Loucy (cell line): Measurements from ENCODE around the gene STXBP4.
"Not testable (repeated sequence)": the region's sequence is repeated elsewhere in the genome, so short reads cannot be mapped to it uniquely, and the experiment has no call there.

Source experiments
- H2AFZ ChIP-seq: fragments of 200-600 bp; sonication (generic); 2 replicates; pipeline ENCODE4 v1.6.0; 2016; ENCODE audit warnings: antibody characterized with exemption, mild to moderate bottlenecking, low read length, moderate library complexity
- H3F3A ChIP-seq: fragments of 200-600 bp; 2 replicates; pipeline ENCODE4 v1.6.0; 2016; ENCODE audit warnings: antibody characterized with exemption, low read depth, mild to moderate bottlenecking
- H3K27me3 ChIP-seq: fragments of 200-600 bp; sonication (generic); 2 replicates; pipeline ENCODE4 v1.6.1; 2014; ENCODE audit warnings: low read length, mild to moderate bottlenecking; ENCODE audit not compliant: insufficient read depth, poor library complexity, severe bottlenecking
- H3K36me3 ChIP-seq: fragments of 200-600 bp; sonication (generic); 2 replicates; pipeline ENCODE4 v1.6.1; 2016; ENCODE audit warnings: low read length; ENCODE audit not compliant: insufficient read depth
- H3K4me1 ChIP-seq: fragments of 200-600 bp; sonication (generic); 2 replicates; pipeline ENCODE4 v1.5.1; 2014; ENCODE audit warnings: low read length, mild to moderate bottlenecking; ENCODE audit not compliant: insufficient read depth, poor library complexity, severe bottlenecking
- H3K4me2 ChIP-seq: fragments of 200-600 bp; sonication (generic); 2 replicates; pipeline ENCODE4 v1.6.0; 2014; ENCODE audit warnings: antibody characterized with exemption, low read length, low read depth, mild to moderate bottlenecking; ENCODE audit not compliant: poor library complexity, severe bottlenecking
- H3K4me3 ChIP-seq: fragments of 200-600 bp; sonication (generic); 2 replicates; pipeline ENCODE4 v1.5.1; 2014; ENCODE audit warnings: low read length, mild to moderate bottlenecking, mixed read lengths; ENCODE audit not compliant: poor library complexity, severe bottlenecking
- H3K79me2 ChIP-seq: fragments of 200-600 bp; sonication (generic); 2 replicates; pipeline ENCODE4 v1.6.1; 2014; ENCODE audit warnings: low read length; ENCODE audit not compliant: insufficient read depth
- H3K9ac ChIP-seq: fragments of 200-600 bp; sonication (generic); 2 replicates; pipeline ENCODE4 v1.6.0; 2014; ENCODE audit warnings: mild to moderate bottlenecking, low read depth, low read length, moderate library complexity; ENCODE audit not compliant: poor library complexity, severe bottlenecking
- H3K9me2 ChIP-seq: fragments of 200-600 bp; sonication (generic); replicated peaks from 2 replicates; pipeline ENCODE4 v1.6.1; 2016; ENCODE audit warnings: low read depth, low read length, mixed read lengths
- H3K9me3 ChIP-seq: fragments of 200-600 bp; sonication (generic); 2 replicates; pipeline ENCODE4 v1.6.1; 2014; ENCODE audit warnings: mild to moderate bottlenecking, antibody characterized with exemption, low read length, low read depth; ENCODE audit not compliant: insufficient read depth
- H4K20me1 ChIP-seq: fragments of 200-600 bp; sonication (generic); 2 replicates; pipeline ENCODE4 v1.6.0; 2014; ENCODE audit warnings: antibody characterized with exemption, low read length, mild to moderate bottlenecking; ENCODE audit not compliant: insufficient read depth, poor library complexity, severe bottlenecking
- CTCF ChIP-seq: fragments of 200-600 bp; sonication (generic); conservative IDR thresholded peaks from 2 replicates; pipeline ENCODE4 v1.5.1; 2014; ENCODE audit warnings: mild to moderate bottlenecking, antibody characterized with exemption, low read length
- EZH2phosphoT487 ChIP-seq: fragments of 200-600 bp; IDR thresholded peaks from 2 replicates; pipeline ENCODE4 v1.6.1; 2018; ENCODE audit warnings: antibody characterized with exemption, mild to moderate bottlenecking, moderate library complexity, borderline replicate concordance

The STXBP4 gene

GRCh38 chr17:55068862-55069811 lies 100.6 kb downstream of the STXBP4 start:
- no peaks in the 10 kb centered on the region for H3K79me2 ChIP-seq
- H3K9me3 ChIP-seq, result no peaks in the 10 kb centered on the region
- no peaks in the 10 kb centered on the region for H3K27me3 ChIP-seq
- no peaks in the 10 kb centered on the region; the same call in 1 of the 2 replicates for H3F3A ChIP-seq
- no peaks in the 10 kb centered on the region for H3K36me3 ChIP-seq
- peaks cover 53% of the 10 kb centered on the region for H3K4me1 ChIP-seq
- no peaks in the 10 kb centered on the region for H4K20me1 ChIP-seq
- peak overlapping the region; percentile 28 for H3K9ac ChIP-seq
- peak overlapping the region; percentile 14 for H3K4me3 ChIP-seq
- H3K4me2 ChIP-seq, result peak overlapping the region; percentile 61
- TF ChIP-seq CTCF (no peak), EZH2phosphoT487 (no peak)
- no peak overlapping the region for H2AFZ ChIP-seq
- H3K9me2 ChIP-seq, result no peaks in the 10 kb centered on the region

DNA sequence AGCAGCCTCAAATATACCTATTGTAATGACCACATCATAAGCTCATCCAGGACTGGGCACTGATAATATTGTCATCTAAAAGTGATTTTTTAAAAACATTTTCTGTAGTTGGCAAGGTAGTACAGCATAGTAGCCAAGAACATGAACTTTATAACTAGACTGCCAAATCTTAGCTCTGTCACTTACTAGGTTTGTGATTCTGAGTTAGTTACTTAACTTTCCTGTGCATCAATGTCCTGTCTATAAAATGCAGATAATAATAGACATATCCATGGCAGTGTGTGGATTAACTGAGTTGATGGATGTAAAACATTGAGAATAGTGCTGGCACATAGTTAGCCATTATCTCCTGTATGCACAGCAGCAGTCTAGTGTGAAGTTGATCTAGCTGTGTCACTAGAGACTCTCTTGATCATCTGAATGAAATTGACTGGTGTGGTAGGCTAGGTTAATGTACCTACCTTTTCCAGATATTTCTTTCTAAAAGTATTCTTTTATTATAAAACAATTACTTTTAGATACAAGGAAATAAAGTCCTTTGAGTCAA lies 101.5 kb downstream of the STXBP4 start:
- Histone ChIP-seq H3K27me3 (no peaks in the 10 kb centered on the region), H2AFZ (no peak overlapping the region), H3K9me3 (no peaks in the 10 kb centered on the region), H3K36me3 (no peaks in the 10 kb centered on the region), H3K9ac (peak overlapping the region; percentile 28), H4K20me1 (no peaks in the 10 kb centered on the region), H3F3A (no peaks in the 10 kb centered on the region; the same call in 1 of the 2 replicates), H3K9me2 (no peaks in the 10 kb centered on the region), H3K79me2 (no peaks in the 10 kb centered on the region), H3K4me3 (peak overlapping the region; percentile 14), H3K4me2 (peak overlapping the region; percentile 61), H3K4me1 (peaks cover 44% of the 10 kb centered on the region)
- TF ChIP-seq EZH2phosphoT487 (no peak), CTCF (no peak)

DNA sequence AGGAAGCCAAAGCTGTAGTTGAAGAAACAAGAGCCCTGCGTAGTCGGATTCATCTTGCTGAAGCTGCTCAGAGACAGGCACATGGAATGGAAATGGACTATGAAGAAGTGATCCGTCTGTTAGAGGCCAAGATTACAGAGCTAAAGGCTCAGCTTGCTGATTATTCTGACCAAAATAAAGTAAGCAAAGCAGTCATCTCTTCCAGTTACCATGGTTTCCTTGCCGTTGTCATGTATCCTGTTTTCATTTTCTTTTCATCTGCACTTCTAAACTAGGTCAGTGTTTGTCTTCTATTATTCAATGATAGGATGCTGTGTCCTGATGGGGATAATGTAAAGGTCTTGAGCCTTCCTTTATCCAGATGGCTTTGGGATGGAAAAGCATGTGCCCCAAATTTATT lies 104.3 kb downstream of the STXBP4 start:
- Histone ChIP-seq H3K9ac (no peak overlapping the region), H3K4me3 (no peak overlapping the region), H3K79me2 (no peaks in the 10 kb centered on the region), H3K27me3 (no peaks in the 10 kb centered on the region), H3K9me3 (no peaks in the 10 kb centered on the region), H3K4me2 (no peak overlapping the region), H3K4me1 (peaks cover 32% of the 10 kb centered on the region), H4K20me1 (no peaks in the 10 kb centered on the region), H3K9me2 (no peaks in the 10 kb centered on the region), H3K36me3 (no peaks in the 10 kb centered on the region), H2AFZ (no peak overlapping the region), H3F3A (no peaks in the 10 kb centered on the region; the same call in 1 of the 2 replicates)
- TF ChIP-seq CTCF (no peak), EZH2phosphoT487 (no peak)

DNA sequence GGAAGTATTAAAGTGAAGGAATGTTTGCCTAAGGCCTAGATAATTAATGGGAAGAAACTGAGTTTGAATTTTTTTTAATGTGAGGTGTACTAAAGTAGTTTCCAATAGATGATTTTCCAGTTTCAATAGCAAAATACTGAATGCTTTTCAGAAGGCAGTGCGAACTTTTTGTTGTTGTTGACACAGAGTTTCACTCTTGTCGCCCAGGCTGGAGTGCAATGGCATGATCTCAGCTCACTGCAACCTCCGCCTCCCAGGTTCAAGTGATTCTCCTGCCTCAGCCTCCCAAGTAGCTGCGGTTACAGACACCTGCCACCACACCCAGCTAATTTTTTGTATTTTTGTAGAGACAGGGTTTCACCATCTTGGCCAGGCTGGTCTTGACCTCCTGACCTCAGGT lies 104.9 kb downstream of the STXBP4 start:
- H4K20me1 ChIP-seq, H3K36me3 ChIP-seq, H3K4me3 ChIP-seq, H3F3A ChIP-seq, H3K4me2 ChIP-seq, H3K9me3 ChIP-seq, H3K27me3 ChIP-seq, H2AFZ ChIP-seq, H3K79me2 ChIP-seq, H3K9ac ChIP-seq, H3K9me2 ChIP-seq: not testable (repeated sequence)
- H3K4me1 ChIP-seq, result peaks cover 27% of the 10 kb centered on the region
